ENCODE data around the gene SLIT3.

GRCh38 chr5:168768172-168768571 lies 532.8 kb downstream of the SLIT3 start:
- TF ChIP-seq EZH2 (IDR thresholded peaks at IDR 0.05; ENCODE audit: low read length, unreplicated experiment) (no peak), CTCF (conservative IDR thresholded peaks at IDR 0.05; ENCODE audit: low read depth, low read length) (no peak)

Measured in PC-3 (cell line).